HepG2 (cell line): ENCODE results near the gene CLPTM1L. TPM values are rescaled to one million over a fixed set of nuclear protein-coding genes. Genes with fewer than 3 reads are reported as not detected.

Experiments
- AGO2 ChIP-seq: fragments of 200-400 bp; formaldehyde crosslinking; optimal IDR thresholded peaks from 2 replicates; pipeline ENCODE3; 2017; ENCODE audit warnings: mild to moderate bottlenecking, low read depth, low read length, moderate library complexity
- ELF1 ChIP-seq: sonication (generic); formaldehyde crosslinking; IDR thresholded peaks from 2 replicates; pipeline ENCODE4 v1.4.0; 2020; ENCODE audit warnings: missing genetic modification reagents
- HIC2 ChIP-seq: sonication (generic); formaldehyde crosslinking; IDR thresholded peaks from 2 replicates; pipeline ENCODE4 v1.9.0; 2022; ENCODE audit warnings: low read depth, missing genetic modification reagents
- NFAT5 ChIP-seq: sonication (generic); formaldehyde crosslinking; IDR thresholded peaks from 2 replicates; pipeline ENCODE4 v1.4.0; 2020; ENCODE audit warnings: missing genetic modification reagents
- NONO ChIP-seq, 2 experiments: fragments of 450-650 bp in 1 of 2; sonication (generic) in 1 of 2; formaldehyde crosslinking in 1 of 2; IDR thresholded peaks in 1 of 2; conservative IDR thresholded peaks in 1 of 2; 2 replicates each; pipeline versions ENCODE4 v1.6.1 to v1.8.0; 2017 to 2022; ENCODE audit warnings: mild to moderate bottlenecking in 1 of 2, missing genetic modification reagents in 1 of 2, moderate library complexity in 1 of 2
- PAX8 ChIP-seq: sonication (generic); formaldehyde crosslinking; IDR thresholded peaks from 2 replicates; pipeline ENCODE4 v1.8.0; 2022; ENCODE audit warnings: mild to moderate bottlenecking, missing genetic modification reagents, borderline replicate concordance
- PHF20 ChIP-seq: sonication (generic); formaldehyde crosslinking; IDR thresholded peaks from 2 replicates; pipeline ENCODE4 v1.5.0; 2020; ENCODE audit warnings: mild to moderate bottlenecking, missing genetic modification reagents
- SNAI1 ChIP-seq: sonication (generic); formaldehyde crosslinking; IDR thresholded peaks from 2 replicates; pipeline ENCODE4 v1.5.0; 2020; ENCODE audit warnings: mild to moderate bottlenecking, missing genetic modification reagents, borderline replicate concordance
- THYN1 ChIP-seq: sonication (generic); formaldehyde crosslinking; IDR thresholded peaks from 2 replicates; pipeline ENCODE4 v1.8.1; 2023; ENCODE audit warnings: low read depth, mild to moderate bottlenecking, moderate library complexity, missing genetic modification reagents, borderline replicate concordance
- YY1 ChIP-seq: IDR thresholded peaks from 2 replicates; pipeline ENCODE4 v1.6.1; 2011; ENCODE audit warnings: low read length, low read depth, moderate library complexity, mild to moderate bottlenecking; ENCODE audit not compliant: insufficient read depth, insufficient replicate concordance
- ZNF317 ChIP-seq: sonication (generic); formaldehyde crosslinking; IDR thresholded peaks from 2 replicates; pipeline ENCODE4 v1.5.0; 2020; ENCODE audit warnings: mild to moderate bottlenecking, missing genetic modification reagents
- ZNF33B ChIP-seq: sonication (generic); formaldehyde crosslinking; IDR thresholded peaks from 2 replicates; pipeline ENCODE4 v1.5.1; 2020; ENCODE audit warnings: mild to moderate bottlenecking, missing genetic modification reagents
- ZNF576 ChIP-seq: sonication (generic); formaldehyde crosslinking; IDR thresholded peaks from 2 replicates; pipeline ENCODE4 v1.4.0; 2020; ENCODE audit warnings: mild to moderate bottlenecking, missing genetic modification reagents
- ZNF687 ChIP-seq: sonication (generic); formaldehyde crosslinking; IDR thresholded peaks from 2 replicates; pipeline ENCODE4 v1.5.1; 2020; ENCODE audit warnings: mild to moderate bottlenecking, missing genetic modification reagents, moderate library complexity
- polyA plus RNA-seq, 8 experiments: library from polyadenylated mRNA; depleted of rRNA in 3 of 8; stranded (reverse) in 7 of 8; unstranded in 1 of 8; fragments of >200 nt; fragmentation: Illumina TruSeq in 4 of 8; extraction: Trizol in 4 of 8; gene quantifications; 2 replicates each; pipeline versions ENCODE4 v1.2.1 to v1.2.3, GENCODE V29; 2011 to 2016; ENCODE audit warnings: low read depth in 4 of 8, missing spikeins in 1 of 8, mixed read lengths in 1 of 8; ENCODE audit not compliant: insufficient read depth in 1 of 8
- total RNA-seq, 5 experiments: library from RNA; depleted of rRNA; stranded (reverse); fragments of >200 nt; fragmentation: Illumina TruSeq; extraction: Trizol; gene quantifications; 2 replicates each; pipeline ENCODE4 v1.2.3, GENCODE V29; 2016; ENCODE audit warnings: low read depth in 1 of 5

CLPTM1L gene
- total and polyA plus RNA-seq, 2 of the 13 experiments (the other 11 are each of a cell fraction or from before 2014, with no cell fraction given) = 80.3 to 124 TPM

- TF ChIP-seq ZNF576 (CRISPR knock-in tag) = no peak
- no peak for TF ChIP-seq NONO (IDR thresholded peaks at IDR 0.05)
- 0 out of 2 replicates have a peak, but pooled peaks have one; percentile 39 for TF ChIP-seq NONO (CRISPR knock-in tag; conservative IDR thresholded peaks at IDR 0.05)
- TF ChIP-seq ZNF33B (CRISPR knock-in tag) = no peak
- no peak for TF ChIP-seq SNAI1
- TF ChIP-seq YY1 = peak; percentile 46
- TF ChIP-seq PHF20 (CRISPR knock-in tag) = peak; percentile 95
- no peak for TF ChIP-seq HIC2 (CRISPR knock-in tag)
- no peak for TF ChIP-seq THYN1 (CRISPR knock-in tag)
- no peak for TF ChIP-seq ZNF317 (CRISPR knock-in tag)
- TF ChIP-seq PAX8 (CRISPR knock-in tag) = no peak
- peak; percentile 63; the same call in 1 of the 2 replicates for TF ChIP-seq NFAT5 (CRISPR knock-in tag)
- TF ChIP-seq AGO2 = peak; percentile 62
- TF ChIP-seq ZNF687 (CRISPR knock-in tag) = peak; percentile 68
- TF ChIP-seq ELF1 (CRISPR knock-in tag) = peak; percentile 75
Measured at GRCh38 chr5:1344975-1345838, at the start of gene CLPTM1L (continued).
